ENCODE measurements around the gene AREG.

The AREG gene

DNA sequence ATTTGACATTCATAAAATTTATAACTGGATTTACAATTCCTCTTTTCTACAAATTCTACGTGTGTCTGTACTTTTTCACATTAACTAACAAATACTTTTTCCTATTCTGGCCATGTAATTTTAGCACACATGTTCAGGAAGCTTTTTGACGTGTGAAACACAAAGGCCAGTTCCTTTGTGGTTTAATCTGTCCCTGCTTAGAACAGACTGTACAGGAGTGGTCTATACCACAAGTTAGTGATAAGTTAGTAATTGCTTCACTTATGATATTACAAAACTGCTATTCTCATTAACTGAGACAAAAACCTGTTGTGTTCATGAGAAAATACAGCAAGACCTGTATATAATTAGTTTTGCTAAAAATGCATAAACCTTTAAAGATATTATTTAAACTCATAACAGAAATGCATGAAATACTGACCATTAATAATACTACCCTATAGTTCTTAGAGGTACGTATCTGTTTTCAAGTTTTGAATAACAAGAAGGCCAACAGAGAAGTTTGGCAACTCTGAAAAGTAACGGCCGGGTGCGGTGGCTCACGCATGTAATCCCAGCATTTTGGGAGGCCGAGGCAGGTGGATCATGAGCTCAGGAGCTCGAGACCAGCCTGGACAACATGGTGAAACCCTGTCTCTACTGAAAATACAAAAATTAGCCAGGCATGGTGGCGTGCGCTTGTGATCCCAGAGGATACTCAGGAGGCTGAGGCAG is 13.7 kb upstream of the AREG start:
- DNase-seq: no peak

DNA sequence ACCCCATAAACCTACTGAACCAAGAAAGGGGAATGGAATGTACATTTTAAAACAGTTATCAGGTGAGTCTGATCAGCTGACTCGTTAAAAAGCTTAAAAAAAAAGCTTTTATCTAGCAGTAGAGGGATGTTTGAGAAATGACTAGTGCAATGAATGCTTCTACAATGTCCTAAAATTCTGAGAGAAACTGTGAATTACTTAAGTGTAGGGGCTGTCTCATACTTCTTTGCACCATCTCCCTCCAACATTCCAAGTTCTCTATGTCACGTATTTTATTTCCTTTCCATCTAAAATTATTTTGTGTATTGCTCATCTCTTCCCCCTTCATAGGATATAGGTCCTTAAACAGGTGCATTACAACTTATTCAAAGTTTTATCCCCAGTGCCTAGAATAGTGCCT is 11.9 kb upstream of the AREG start:
- DNase-seq: no peak

DNA sequence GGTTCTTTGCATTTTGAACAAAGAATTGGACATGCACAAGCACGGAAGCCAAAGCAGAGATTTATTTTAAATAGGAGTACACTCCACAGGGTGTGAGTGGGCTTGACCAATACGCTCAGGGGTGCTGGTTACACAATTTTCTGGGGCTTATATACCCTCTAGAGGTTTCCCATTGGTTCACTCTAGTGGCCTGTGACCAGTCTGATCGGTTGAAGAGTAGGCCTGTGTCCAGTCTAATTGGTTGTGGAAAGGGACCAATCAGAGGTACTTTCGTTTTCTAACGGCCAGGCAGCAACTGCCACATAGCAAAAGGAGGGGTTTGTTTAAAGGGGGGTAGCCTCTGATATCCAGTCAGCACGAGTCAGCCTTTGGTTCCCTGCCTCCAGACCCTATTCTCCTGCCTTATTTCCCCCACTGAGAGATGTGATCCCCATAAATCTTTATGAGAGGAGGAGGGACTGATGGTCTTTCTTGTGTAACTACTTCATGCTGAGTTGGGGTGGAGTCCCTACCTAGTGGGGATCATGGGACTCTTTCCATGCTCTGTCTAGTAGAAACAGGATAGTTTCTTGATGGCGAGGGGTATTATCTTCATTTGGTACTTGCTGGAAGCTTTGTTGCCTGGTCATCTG is 11.3 kb upstream of the AREG start:
- DNase-seq: no peak

DNA sequence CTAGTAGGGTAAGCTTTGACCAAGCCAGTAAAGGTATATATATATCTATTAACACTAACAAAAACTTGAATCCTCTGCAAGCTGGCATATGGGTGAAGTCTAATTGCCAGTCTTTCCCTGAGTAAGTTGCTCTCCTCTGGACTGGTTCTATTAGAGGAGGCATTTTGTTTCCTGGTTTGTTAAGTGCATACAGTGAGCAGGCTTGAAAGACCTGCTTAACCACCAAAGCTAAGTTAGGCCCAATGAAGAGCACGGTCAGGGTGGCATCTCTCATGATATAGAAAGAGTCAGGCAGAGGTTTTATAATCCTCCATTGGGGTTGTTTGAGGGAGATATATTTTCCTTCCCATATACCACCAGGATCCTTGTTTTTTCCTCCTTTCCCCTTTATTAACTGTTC is 9.6 kb upstream of the AREG start:
- no peak for DNase-seq

DNA sequence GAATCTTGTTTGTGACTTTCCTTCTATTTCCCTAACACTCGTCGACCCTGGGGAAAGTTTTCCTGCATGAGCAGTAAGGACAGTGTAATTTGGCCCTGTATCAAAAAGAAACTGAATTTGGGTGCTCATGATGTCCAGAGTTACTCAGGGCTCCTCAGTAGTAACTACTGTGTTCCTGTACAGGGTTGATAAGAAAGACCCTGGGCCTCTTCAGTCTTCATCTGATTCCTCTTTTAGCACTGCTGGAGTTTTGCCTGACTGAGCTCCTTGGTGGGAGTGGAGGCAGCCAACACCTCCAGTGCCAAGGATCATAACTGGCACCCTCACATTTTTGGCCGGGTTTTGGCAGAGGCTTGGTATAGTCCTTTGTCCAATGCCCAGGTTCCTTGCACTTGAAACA is 7.1 kb upstream of the AREG start:
- no peak for DNase-seq

DNA sequence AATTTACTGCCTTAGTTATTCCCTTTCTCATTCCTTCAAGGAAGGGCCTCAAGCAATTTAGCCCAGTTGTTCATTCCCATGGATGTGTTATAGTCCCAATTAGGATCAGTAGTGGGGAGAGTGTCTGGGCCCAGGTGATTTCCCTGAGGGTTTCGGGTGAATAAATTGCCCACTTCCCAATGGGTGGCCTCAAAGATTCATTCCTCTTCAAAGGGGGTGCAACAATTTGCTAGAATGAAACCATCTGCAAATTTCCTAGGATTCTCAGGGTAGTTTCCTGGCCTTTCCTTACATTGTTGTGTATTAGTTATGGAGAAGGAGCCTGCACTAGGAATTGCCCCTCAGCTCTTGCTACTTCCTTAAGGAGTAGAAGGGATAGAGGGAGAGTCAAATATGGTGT is 6.3 kb upstream of the AREG start:
- no peak for DNase-seq

DNA sequence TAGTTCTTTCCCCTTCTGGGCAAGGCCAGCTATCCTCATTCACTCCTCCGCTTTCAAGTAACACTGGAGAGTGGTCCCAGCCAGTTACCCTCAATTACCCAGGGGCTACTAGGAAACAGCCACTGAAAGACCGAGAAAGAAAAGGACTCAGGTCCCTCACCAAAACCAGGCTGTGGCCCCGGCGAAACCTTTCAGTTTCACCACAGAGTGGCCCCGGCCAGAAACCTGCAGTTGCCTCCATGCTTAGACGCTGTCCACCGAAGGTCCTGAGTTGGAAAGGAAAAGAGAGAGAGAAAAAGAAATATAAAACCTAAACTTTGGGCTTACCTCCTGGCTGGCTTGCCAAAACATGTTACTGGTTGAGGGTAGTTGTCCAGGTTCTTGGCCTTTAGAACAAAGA is 5.0 kb upstream of the AREG start:
- no peak for DNase-seq

DNA sequence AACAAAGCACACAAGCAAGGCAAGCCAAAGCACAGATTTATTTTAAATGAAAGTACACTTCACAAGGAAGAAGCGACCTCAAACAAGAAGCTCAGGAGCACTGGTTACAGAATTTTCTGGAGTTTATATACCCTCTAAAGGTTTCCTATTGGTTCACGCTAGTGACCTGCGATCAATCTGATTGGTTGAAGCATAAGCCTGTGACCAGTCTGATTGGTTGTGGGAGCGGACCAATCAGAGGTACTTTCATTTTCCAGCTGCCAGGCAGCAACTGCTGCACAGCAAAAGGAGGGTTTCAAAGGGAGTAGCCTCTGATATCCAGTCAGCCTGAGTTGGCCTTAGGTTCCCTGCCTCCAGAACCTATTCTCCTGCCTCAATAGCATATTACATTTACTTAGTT is 4.6 kb upstream of the AREG start:
- DNase-seq: no peak

DNA sequence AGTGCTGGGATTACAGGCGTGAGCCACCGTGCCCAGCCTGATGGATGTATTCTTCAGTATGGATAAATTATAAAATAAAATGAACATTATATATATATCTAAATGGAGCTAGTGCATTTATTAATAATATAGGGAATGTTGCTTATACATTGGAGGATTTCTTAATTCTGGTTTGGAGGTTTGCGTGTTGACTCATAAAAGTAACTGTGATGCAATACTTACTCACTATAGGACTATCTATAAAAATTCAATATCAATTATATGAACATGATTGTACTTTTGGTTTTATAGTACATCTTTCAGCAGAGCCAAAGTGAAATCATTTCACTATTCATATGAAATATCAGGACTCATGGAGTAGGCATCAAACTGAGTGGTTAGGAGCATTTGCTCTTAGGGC is 3.2 kb upstream of the AREG start:
- DNase-seq: no peak

DNA sequence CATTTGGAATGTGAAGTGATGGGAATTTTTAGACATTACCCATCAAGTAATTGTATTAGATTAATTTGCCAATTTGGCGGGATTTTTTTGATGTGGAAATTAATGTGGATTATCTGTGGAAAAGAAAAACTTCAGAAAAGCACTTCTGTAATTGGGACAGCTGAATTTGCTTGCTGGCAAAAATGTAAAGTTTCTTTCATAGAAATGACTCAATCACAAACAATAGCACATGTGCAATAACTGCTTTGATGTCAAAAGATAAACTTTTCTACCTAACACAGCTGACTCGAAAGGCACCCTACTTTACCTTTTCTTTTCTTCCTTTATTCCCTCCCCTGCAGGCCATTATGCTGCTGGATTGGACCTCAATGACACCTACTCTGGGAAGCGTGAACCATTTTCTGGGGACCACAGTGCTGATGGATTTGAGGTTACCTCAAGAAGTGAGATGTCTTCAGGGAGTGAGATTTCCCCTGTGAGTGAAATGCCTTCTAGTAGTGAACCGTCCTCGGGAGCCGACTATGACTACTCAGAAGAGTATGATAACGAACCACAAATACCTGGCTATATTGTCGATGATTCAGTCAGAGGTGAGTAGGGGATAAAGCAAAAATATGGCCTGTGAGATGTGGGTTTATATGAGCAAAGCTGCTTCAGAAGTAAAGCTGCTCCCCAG is 1.4 kb downstream of the AREG start:
- no peak for DNase-seq

DNA sequence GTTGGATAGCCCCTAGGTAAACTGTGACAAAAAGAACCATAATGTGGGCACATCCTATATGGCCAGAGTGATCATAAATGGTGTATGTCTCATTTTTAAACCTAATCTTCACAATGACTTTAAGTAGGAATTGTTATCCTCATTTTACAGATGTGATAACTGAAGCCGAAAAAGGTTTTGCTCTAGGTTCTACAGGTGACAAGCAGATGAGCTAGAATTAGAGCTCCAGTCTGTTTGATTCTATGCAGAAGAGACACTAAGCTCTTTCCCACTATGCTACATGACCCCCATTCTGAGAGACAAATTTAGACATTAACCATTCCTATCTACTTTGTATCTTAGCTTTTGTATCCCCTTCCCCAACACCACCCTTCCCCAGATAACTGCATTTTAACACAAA is 2.0 kb downstream of the AREG start:
- no peak for DNase-seq

DNA sequence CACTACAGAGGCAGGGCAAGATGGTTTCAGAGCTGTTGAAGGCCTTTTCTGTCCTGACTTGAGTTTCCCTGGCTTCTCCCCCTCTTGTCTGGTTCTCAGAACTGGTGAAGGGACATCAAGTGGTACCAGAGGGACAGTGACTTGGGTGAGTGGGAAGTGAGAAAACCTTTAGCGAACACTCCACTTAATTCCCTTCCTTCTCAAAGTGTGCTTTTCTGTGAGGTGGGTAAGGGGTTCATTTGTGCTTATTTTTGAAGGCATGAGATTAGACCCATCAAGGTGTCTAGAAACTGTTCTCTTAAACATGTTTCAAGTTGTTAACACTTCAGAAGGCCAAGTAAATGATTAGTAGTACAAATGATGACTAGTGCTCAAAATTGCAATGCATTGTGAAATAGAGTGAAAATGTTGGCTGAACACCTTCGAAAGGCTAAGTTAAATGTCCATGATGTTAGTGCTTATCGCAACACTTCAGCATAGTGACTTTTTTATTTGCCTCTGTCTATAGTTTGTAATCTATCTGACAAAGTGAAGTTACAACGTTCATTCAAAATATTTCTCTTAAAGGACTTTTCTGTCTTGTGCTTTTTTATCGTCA is 2.8 kb downstream of the AREG start:
- no peak for DNase-seq

DNA sequence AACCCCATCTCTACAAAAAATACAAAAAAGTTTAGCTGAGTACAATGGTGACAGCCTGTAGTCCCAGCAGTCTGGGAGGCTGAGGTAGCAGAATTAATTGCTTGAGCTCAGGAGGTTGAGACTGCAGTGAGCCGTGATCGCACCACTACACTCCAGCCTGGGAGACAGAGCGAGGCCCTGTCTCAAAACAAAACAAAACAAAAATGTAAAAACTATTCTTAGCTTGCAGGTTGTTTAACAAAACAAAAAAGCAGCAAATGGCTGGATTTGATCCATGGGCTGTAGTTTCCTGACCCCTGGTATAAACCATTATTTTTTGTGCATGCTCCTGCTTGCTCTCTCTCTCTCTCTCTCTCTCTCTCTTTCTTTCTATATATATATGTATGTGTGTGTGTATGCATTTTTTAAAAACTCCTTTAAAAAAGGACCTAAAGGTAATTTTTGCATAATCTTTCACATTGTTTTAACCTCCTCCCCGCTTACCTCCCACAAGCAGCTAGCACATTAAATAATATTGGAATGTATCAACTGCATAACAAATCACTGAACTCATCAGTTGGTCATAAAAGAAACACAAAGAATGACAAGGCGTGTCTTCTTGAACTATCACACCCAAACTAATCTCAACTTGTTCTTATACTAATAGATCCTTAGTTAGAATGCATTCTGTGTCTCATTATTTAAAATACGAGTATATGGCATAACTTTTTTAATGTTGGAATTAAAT is 4.8 kb downstream of the AREG start:
- no peak for DNase-seq

DNA sequence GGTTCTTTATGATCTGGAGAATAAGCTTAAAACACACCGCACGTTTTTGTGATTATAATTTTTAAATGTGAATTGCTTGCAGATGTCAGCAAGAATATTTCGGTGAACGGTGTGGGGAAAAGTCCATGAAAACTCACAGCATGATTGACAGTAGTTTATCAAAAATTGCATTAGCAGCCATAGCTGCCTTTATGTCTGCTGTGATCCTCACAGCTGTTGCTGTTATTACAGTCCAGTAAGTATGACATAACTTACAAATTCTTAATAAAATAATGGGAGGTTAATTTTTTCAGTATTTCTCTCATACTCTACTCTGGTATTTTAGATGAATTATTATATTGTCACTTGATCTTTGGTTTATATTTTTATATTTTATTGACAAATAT is 5.4 kb downstream of the AREG start:
- no peak for DNase-seq

DNA sequence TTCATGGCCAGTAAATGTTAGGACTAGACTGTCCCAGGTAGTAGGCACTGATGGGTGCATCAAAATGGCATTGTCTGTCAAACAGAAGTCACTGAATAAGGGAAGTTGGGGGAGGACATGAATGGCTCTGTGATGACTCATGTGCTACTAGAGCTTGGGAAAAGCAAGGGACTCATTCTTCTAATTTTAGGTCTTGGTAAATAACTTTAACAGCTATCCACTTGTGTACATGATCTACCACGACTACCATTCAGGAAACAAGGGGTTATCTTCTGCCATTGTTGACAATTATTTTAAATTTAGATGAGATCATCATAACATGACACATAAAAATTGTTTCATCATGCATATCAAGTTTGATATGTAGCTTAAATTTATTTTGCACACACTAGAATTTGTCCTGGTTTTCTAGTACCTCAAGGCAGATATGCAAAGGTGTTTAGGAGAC is 6.3 kb downstream of the AREG start:
- DNase-seq: no peak

DNA sequence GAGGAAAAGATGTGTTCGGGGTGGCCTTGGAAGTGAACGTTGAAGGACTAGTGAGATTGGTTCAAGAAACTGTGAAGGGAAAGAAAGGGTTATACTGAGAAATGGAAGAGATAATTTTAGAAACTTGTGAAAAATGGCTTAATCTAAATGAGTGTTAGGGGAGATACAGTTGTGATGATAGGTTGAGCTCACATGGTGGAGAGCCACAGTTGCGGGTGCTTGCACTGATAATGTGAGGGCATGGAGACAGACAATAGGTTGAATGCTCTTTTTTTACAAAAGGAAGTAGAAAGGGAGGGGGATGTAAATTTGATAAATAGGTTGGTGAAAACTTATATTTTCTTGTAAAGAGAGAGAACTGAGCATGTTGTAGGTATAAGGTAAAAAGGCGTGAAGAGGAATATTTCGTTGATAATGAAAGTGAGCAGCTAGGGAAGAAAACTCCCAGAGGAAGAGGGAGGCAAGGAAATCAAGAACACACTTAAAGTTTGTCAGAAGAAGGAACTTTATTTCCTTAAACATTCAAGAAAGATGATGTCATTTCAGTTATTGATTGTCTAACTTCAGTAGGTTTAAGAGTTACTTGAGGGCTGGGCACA is 8.2 kb downstream of the AREG start:
- DNase-seq: no peak

DNA sequence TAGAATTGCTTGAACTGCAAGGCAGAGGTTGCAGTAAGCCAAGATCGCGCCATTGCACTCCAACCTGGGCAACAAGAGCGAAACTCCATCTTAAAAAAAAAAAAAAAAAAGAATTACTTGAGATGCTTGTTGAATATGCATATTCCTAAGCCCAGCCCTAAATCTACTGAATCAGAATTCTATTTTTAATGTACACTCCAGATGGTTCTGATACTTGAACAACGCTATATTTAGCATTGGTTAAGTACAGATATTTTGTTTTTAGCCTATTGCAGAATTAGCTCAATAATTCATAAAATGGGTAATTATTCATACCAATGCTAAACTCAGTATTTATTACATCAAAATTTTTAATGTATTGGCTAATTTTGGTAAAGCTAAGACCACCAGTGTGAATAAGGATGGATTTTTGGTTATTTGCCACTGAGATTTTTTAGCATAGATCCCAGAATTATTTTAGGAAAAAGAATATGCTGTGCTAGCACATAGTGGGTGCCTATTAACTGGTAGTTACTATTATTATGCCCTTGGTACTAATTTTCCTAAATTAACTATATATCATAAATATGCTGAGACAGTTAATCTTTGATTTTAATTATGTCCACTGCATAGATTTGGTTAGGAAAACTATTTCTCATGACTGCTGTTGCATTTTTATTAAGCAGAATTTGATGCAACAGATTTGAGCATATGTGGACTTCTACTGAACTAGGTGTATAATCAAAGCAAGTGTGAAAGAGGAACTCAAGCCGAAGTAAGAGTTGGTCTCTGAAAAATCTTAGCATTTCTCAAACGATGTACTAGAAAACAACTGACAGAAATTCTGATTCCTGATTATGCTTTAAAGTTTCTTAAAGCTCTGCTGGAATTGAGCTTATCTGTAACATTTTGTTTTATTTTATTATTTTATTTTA is 9.2 kb downstream of the AREG start:
- DNase-seq: no peak

DNA sequence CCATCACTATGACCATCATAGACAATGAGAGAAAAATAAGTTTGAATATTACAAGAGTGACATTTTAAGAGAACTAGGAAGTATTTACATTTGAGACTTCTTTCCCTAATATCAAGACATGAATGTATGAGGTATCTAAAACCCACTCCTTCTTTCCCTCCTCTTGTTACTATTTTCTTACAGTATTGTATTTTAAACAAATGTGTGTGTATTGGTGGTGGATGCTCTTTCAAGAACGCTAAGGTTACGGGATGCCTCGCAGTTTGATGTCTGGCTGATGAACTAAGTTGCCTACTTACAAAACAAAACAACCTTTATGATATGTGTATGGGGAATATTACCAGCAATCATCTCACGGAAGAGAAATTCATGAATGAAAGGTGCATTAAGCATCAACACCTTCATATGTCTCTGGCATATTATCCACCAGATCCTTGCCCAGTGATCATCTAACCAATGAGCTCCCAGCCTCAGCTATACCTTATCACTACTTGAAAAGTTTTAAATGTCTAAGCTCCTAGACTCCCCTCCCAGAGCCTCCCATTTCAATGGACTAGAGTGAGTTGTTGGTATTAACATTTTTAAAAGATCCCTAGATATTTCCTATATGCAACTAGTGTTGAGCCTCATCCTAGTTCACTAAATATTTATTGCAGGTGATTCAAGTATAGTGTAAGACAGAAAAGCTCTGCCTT is 10.6 kb downstream of the AREG start:
- DNase-seq: no peak

DNA sequence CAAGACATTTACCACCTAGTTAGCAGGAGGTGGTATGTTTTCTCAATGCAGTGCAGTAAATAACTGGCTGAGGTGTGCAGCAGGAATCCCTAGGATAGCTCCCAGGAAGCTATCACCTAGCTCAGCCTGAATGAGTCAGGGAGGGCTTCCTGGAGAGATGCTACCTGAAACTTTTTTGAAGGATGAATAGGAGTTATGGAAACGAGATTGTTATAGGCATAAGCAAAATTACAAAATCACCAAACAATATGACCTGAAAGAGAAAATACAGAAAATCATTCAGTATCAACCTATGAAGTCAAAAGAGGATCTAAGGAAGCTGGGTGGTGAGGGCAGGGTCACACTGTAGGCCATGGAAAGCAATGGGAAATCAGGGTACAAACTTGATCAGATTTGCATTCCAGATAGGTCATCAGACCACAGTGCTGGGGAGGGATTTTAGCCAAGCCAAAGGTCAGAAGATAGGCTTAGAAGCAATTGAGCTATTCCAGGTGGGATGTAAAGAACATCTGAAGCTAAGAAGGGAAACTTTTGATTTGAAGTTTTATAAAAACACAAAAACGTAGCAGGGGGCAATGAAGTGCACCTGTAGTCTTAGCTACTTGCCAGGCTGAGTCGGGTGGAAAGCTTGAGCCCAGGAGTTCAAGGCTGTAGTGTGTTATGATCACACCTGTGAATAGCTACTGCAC is 11.3 kb downstream of the AREG start:
- no peak for DNase-seq

All from anterior cingulate cortex (tissue), 58 donors.